AG10803 (cell line): Measurements from ENCODE around the gene DLG2.

ENCODE experiments used
- DNase-seq: peaks from one replicate; pipeline ENCODE4 v3.0.0; 2010; ENCODE audit warnings: low read depth
- H3K4me3 ChIP-seq: 2 replicates; pipeline ENCODE4 v1.5.1; 2011; ENCODE audit warnings: mild to moderate bottlenecking, low read length, control low read depth
- TF ChIP-seq, protein P1 (sequence below): conservative IDR thresholded peaks from 2 replicates; pipeline ENCODE4 v1.5.1; 2011; ENCODE audit warnings: mild to moderate bottlenecking, low read length, control low read depth, inconsistent platforms

Gene DLG2

DNA sequence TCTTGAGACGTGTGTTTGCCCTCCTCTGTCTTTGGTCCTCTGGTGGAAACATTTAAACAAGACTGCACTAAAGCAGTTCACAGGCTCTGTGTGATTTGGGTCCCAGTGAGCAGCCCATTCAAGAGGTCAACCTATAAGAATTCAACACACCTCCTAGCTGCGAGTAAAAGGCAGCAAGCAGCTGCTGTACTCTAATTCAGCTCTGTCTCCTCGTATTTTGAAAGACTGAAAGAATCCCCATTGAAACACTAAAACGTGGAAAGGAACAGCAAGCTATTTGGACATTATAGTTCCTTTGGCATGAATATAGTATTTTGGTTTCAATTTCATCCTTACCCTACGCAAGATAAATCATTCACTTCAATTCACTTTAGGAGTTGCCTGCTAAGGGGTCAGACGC, 1046.7 kb downstream of the DLG2 start:
- DNase-seq, result no peak
- H3K4me3 ChIP-seq, result no peak overlapping the region
- TF ChIP-seq, protein P1, sequence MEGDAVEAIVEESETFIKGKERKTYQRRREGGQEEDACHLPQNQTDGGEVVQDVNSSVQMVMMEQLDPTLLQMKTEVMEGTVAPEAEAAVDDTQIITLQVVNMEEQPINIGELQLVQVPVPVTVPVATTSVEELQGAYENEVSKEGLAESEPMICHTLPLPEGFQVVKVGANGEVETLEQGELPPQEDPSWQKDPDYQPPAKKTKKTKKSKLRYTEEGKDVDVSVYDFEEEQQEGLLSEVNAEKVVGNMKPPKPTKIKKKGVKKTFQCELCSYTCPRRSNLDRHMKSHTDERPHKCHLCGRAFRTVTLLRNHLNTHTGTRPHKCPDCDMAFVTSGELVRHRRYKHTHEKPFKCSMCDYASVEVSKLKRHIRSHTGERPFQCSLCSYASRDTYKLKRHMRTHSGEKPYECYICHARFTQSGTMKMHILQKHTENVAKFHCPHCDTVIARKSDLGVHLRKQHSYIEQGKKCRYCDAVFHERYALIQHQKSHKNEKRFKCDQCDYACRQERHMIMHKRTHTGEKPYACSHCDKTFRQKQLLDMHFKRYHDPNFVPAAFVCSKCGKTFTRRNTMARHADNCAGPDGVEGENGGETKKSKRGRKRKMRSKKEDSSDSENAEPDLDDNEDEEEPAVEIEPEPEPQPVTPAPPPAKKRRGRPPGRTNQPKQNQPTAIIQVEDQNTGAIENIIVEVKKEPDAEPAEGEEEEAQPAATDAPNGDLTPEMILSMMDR, result no peak

GRCh38 chr11:84573868-84574267, 1053.3 kb downstream of the DLG2 start:
- DNase-seq, result no peak
- TF ChIP-seq, protein P1, result no peak
- H3K4me3 ChIP-seq, result no peak overlapping the region

DNA sequence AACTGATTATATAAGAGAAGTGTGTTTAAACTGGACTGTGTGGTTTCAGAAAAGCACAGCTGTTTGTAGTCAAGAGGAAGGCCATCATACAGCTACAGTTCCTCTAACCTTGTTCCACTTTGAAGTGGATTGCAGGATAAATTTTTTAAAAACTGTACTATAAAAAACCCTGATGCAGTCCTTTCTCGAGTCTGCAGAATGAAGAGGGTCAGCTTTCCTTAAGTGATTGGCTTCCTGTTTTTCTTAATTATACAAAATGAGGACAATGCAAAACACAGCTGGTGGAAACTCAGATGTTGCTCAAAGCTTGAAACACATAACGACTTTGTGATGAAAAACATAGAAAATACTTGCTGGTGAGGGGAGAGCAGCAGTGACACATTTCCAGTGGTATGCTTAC, 1060.5 kb downstream of the DLG2 start:
- no peak for DNase-seq
- H3K4me3 ChIP-seq, result no peak overlapping the region
- TF ChIP-seq, protein P1, result no peak

DNA sequence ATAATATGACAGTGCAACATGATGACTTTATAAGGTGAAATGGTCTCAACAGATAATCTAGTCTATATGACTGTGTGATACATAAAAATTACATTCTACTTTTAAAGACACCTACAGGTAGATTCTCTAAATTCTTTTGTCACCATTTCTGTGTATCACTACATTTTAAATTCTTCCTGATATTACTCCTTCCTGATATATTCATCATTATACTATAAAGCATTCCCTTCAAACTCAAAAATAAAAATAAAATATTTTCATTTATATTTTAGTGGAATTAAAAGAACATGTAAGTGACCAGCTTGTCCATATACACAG, 1062.3 kb downstream of the DLG2 start:
- H3K4me3 ChIP-seq, result no peak overlapping the region
- no peak for DNase-seq
- TF ChIP-seq, protein P1, result no peak

- peak; percentile 53 for DNase-seq
- no peak overlapping the region for H3K4me3 ChIP-seq
- TF ChIP-seq, protein P1, result peak; percentile 95
Measured at GRCh38 chr11:84564180-84564866, 1062.8 kb downstream of the DLG2 start.

DNA sequence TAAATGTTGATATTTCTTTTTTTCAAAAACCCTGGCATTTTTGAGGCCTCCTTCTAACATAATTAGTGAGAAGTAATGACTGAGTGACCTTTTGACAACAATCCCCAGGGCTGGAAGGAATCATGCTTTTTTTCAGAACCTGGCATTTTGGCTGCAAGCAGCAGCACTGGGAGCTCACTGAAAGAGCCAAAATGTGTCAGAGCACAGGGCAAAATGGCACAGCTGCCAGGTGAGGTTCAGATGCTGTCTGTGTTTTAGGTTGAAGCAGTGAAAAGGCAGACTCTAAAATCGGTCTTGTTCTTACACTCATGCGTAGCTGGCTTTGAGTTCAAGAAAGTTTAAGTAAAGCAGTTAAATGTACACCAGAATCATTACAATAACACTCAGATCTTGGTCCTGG, 1063.8 kb downstream of the DLG2 start:
- TF ChIP-seq, protein P1, result no peak
- H3K4me3 ChIP-seq, result no peak overlapping the region
- no peak for DNase-seq

GRCh38 chr11:84560206-84560605, 1066.9 kb downstream of the DLG2 start:
- no peak overlapping the region for H3K4me3 ChIP-seq
- TF ChIP-seq, protein P1, result no peak
- no peak for DNase-seq
